Fibroblast of lung (primary cell): ENCODE measurements around the gene RFTN2. TPM values are rescaled to one million over a fixed set of nuclear protein-coding genes. Genes with fewer than 3 reads are reported as not detected.

Source experiments
- DNase-seq, 2 donors: peaks; one replicate each; pipeline versions ENCODE4 v3.0.0 to v3.0.0-alpha.2; 2010; ENCODE audit warnings: low read depth in 2 of 2
- H2AFZ ChIP-seq: 2 replicates; pipeline ENCODE4 v1.5.1; 2012; ENCODE audit warnings: low read length, control low read depth, inconsistent platforms
- H3K27ac ChIP-seq: 2 replicates; pipeline ENCODE4 v1.5.1; 2011; ENCODE audit warnings: low read length, control low read depth; ENCODE audit not compliant: insufficient read depth
- H3K27me3 ChIP-seq: 2 replicates; pipeline ENCODE4 v1.5.1; 2011; ENCODE audit warnings: mild to moderate bottlenecking, low read length; ENCODE audit not compliant: control insufficient read depth, insufficient read depth
- H3K36me3 ChIP-seq: 2 replicates; pipeline ENCODE4 v1.5.1; 2011; ENCODE audit warnings: low read length; ENCODE audit not compliant: control insufficient read depth, insufficient read depth
- H3K4me1 ChIP-seq: 2 replicates; pipeline ENCODE4 v1.5.1; 2011; ENCODE audit warnings: low read length; ENCODE audit not compliant: control insufficient read depth, insufficient read depth; ENCODE audit errors: extremely low read depth
- H3K4me2 ChIP-seq: 2 replicates; pipeline ENCODE4 v1.5.1; 2011; ENCODE audit warnings: low read length, control low read depth; ENCODE audit not compliant: insufficient read depth; ENCODE audit errors: extremely low read depth
- H3K4me3 ChIP-seq, 4 experiments: fragments of 200-600 bp in 1 of 4; sonication (generic) in 1 of 4; replicated peaks in 1 of 4; 2 replicates each; pipeline ENCODE4 v1.5.1; 2011 to 2016; ENCODE audit warnings: low read length in 4 of 4, low read depth in 3 of 4, mild to moderate bottlenecking in 3 of 4, control low read depth in 2 of 4, inconsistent platforms in 1 of 4, mixed read lengths in 1 of 4; ENCODE audit not compliant: insufficient read depth in 1 of 4; ENCODE audit errors: control extremely low read depth in 1 of 4
- H3K79me2 ChIP-seq: 2 replicates; pipeline ENCODE4 v1.5.1; 2012; ENCODE audit warnings: mild to moderate bottlenecking, low read length, inconsistent platforms; ENCODE audit not compliant: control insufficient read depth, insufficient read depth
- H3K9ac ChIP-seq: 2 replicates; pipeline ENCODE4 v1.5.1; 2011; ENCODE audit warnings: mild to moderate bottlenecking, low read length, control low read depth; ENCODE audit not compliant: insufficient read depth
- H3K9me3 ChIP-seq: 2 replicates; pipeline ENCODE4 v1.5.1; 2012; ENCODE audit warnings: low read depth, low read length; ENCODE audit not compliant: control insufficient read depth, insufficient read depth
- H4K20me1 ChIP-seq: 2 replicates; pipeline ENCODE4 v1.5.1; 2011; ENCODE audit warnings: low read length; ENCODE audit not compliant: control insufficient read depth, insufficient read depth; ENCODE audit errors: extremely low read depth
- CTCF ChIP-seq, 2 donors: IDR thresholded peaks in 1 of 2; conservative IDR thresholded peaks in 1 of 2; 1 replicate in 1 of 2; 2 replicates in 1 of 2; pipeline ENCODE4 v1.5.1; 2011 to 2012; ENCODE audit warnings: low read length in 2 of 2, control low read depth in 1 of 2, inconsistent platforms in 1 of 2, low read depth in 1 of 2, mild to moderate bottlenecking in 1 of 2
- EZH2 ChIP-seq: IDR thresholded peaks from 2 replicates; pipeline ENCODE4 v1.5.1; 2012; ENCODE audit warnings: low read length, control low read depth, mild to moderate bottlenecking; ENCODE audit errors: missing control alignments
- polyA plus RNA-seq, 2 donors: library from polyadenylated mRNA; depleted of rRNA in 1 of 2; stranded (reverse) in 1 of 2; unstranded in 1 of 2; fragments of >200 nt; gene quantifications; 2 replicates each; pipeline ENCODE4 v1.2.1, GENCODE V29; 2011 to 2012; ENCODE audit warnings: missing spikeins in 1 of 2
- total RNA-seq: library from RNA; depleted of rRNA; stranded (reverse); fragments of >200 nt; gene quantifications from 2 replicates; pipeline ENCODE4 v1.2.1, GENCODE V29; 2014

The RFTN2 gene
- total and polyA plus RNA-seq, 2 donors (not counting 1 experiment from before 2014, with no cell fraction given) = 0.95 to 10.2 TPM

GRCh38 chr2:197615016-197615652, 60.3 kb downstream of the RFTN2 start:
- TF ChIP-seq EZH2 (no peak), CTCF (conservative IDR thresholded peaks at IDR 0.05 in 1 of 2, IDR thresholded peaks at IDR 0.05 in 1 of 2; ENCODE audit: low read depth in 1 of 2, low read length in 2 of 2) (no peak)
- Histone ChIP-seq H3K36me3 (no peaks in the 10 kb centered on the region), H3K27ac (no peak overlapping the region), H4K20me1 (no peaks in the 10 kb centered on the region), H3K27me3 (no peaks in the 10 kb centered on the region), H2AFZ (no peak overlapping the region), H3K9me3 (no peaks in the 10 kb centered on the region), H3K4me3 (no peak overlapping the region), H3K4me2 (no peak overlapping the region), H3K4me1 (no peaks in the 10 kb centered on the region), H3K9ac (no peak overlapping the region), H3K79me2 (no peaks in the 10 kb centered on the region)
- DNase-seq = no peak

GRCh38 chr2:197614532-197614931, 60.9 kb downstream of the RFTN2 start:
- Histone ChIP-seq H3K4me3 (no peak overlapping the region), H3K27ac (no peak overlapping the region), H3K79me2 (no peaks in the 10 kb centered on the region), H3K36me3 (no peaks in the 10 kb centered on the region), H4K20me1 (no peaks in the 10 kb centered on the region), H3K4me1 (no peaks in the 10 kb centered on the region), H3K27me3 (no peaks in the 10 kb centered on the region), H3K4me2 (no peak overlapping the region), H3K9me3 (no peaks in the 10 kb centered on the region), H2AFZ (no peak overlapping the region), H3K9ac (no peak overlapping the region)
- DNase-seq = no peak
- TF ChIP-seq EZH2 = no peak
- TF ChIP-seq CTCF (conservative IDR thresholded peaks at IDR 0.05 in 1 of 2, IDR thresholded peaks at IDR 0.05 in 1 of 2; ENCODE audit: low read depth in 1 of 2, low read length in 2 of 2) = no peak

- Histone ChIP-seq H3K4me2 (no peak overlapping the region), H3K4me1 (no peaks in the 10 kb centered on the region), H2AFZ (no peak overlapping the region), H3K9ac (no peak overlapping the region), H3K27ac (no peak overlapping the region), H3K36me3 (no peaks in the 10 kb centered on the region), H3K79me2 (no peaks in the 10 kb centered on the region), H3K9me3 (no peaks in the 10 kb centered on the region), H3K27me3 (no peaks in the 10 kb centered on the region), H3K4me3 (no peak overlapping the region), H4K20me1 (no peaks in the 10 kb centered on the region)
- TF ChIP-seq EZH2 (no peak), CTCF (conservative IDR thresholded peaks at IDR 0.05 in 1 of 2, IDR thresholded peaks at IDR 0.05 in 1 of 2; ENCODE audit: low read depth in 1 of 2, low read length in 2 of 2) (no peak)
- DNase-seq = peak in 1 of 2 donors; percentile 92
Observed at GRCh38 chr2:197613509-197613987, 61.8 kb downstream of the RFTN2 start.
